ENCODE results near the gene CARD6.

GRCh38 chr5:40877371-40877988, 36.3 kb downstream of the CARD6 start:
- TF ChIP-seq SP1 (IDR thresholded peaks at IDR 0.05): no peak
- no peak for TF ChIP-seq BHLHE40 (IDR thresholded peaks at IDR 0.05; ENCODE audit: borderline replicate concordance)
